ENCODE measurements around the gene SCUBE3.

DNA sequence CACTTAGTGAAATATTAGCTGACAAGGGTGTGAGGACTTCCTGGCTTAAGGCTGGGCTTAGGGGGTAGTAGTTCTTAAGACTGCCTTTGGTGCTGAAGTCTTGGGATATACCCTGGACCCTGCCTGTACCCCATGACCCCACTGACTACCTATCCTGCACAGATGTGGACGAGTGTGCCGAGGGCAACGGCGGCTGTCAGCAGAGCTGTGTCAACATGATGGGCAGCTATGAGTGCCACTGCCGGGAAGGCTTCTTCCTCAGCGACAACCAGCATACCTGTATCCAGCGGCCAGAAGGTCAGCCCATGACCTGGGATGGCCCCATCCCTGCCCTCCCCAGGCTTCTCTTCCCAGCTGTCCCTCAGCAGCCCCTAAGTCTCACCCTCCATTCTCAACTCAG lies 17.8 kb downstream of the SCUBE3 start:
- TF ChIP-seq, protein P1, sequence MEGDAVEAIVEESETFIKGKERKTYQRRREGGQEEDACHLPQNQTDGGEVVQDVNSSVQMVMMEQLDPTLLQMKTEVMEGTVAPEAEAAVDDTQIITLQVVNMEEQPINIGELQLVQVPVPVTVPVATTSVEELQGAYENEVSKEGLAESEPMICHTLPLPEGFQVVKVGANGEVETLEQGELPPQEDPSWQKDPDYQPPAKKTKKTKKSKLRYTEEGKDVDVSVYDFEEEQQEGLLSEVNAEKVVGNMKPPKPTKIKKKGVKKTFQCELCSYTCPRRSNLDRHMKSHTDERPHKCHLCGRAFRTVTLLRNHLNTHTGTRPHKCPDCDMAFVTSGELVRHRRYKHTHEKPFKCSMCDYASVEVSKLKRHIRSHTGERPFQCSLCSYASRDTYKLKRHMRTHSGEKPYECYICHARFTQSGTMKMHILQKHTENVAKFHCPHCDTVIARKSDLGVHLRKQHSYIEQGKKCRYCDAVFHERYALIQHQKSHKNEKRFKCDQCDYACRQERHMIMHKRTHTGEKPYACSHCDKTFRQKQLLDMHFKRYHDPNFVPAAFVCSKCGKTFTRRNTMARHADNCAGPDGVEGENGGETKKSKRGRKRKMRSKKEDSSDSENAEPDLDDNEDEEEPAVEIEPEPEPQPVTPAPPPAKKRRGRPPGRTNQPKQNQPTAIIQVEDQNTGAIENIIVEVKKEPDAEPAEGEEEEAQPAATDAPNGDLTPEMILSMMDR (IDR thresholded peaks at IDR 0.05; ENCODE audit: insufficient read depth, low read length, poor library complexity, severe bottlenecking): no peak
- no peak for TF ChIP-seq EZH2phosphoT487 (conservative IDR thresholded peaks at IDR 0.05; ENCODE audit: low read length)
